Tibial nerve (tissue), 4 donors: Measurements from ENCODE around the gene C11orf68.

Source experiments
- EP300 ChIP-seq, 2 donors: sonication (generic); formaldehyde crosslinking; IDR thresholded peaks; one replicate each; pipeline ENCODE4 v1.6.1; 2017; ENCODE audit warnings: antibody characterized with exemption in 2 of 2, mild to moderate bottlenecking in 1 of 2
- POLR2A ChIP-seq, 2 donors: fragments of 450-650 bp; IDR thresholded peaks; one replicate each; pipeline ENCODE4 v1.6.1; 2017; ENCODE audit warnings: antibody characterized with exemption in 2 of 2, mild to moderate bottlenecking in 2 of 2, moderate library complexity in 2 of 2
- TF ChIP-seq, protein P1 (sequence below), 5 experiments: fragments of 200-600 bp in 3 of 5; fragments of 450-650 bp in 2 of 5; sonication (generic) in 3 of 5; IDR thresholded peaks; one replicate each; pipeline ENCODE4 v1.5.1; 2016 to 2019; ENCODE audit warnings: antibody characterized with exemption in 5 of 5, mild to moderate bottlenecking in 3 of 5, moderate library complexity in 2 of 5

GRCh38 chr11:65941720-65942310 lies 23.0 kb upstream of the C11orf68 start:
- TF ChIP-seq, protein P1, sequence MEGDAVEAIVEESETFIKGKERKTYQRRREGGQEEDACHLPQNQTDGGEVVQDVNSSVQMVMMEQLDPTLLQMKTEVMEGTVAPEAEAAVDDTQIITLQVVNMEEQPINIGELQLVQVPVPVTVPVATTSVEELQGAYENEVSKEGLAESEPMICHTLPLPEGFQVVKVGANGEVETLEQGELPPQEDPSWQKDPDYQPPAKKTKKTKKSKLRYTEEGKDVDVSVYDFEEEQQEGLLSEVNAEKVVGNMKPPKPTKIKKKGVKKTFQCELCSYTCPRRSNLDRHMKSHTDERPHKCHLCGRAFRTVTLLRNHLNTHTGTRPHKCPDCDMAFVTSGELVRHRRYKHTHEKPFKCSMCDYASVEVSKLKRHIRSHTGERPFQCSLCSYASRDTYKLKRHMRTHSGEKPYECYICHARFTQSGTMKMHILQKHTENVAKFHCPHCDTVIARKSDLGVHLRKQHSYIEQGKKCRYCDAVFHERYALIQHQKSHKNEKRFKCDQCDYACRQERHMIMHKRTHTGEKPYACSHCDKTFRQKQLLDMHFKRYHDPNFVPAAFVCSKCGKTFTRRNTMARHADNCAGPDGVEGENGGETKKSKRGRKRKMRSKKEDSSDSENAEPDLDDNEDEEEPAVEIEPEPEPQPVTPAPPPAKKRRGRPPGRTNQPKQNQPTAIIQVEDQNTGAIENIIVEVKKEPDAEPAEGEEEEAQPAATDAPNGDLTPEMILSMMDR (IDR thresholded peaks at IDR 0.05): no peak
- TF ChIP-seq POLR2A (IDR thresholded peaks at IDR 0.05) (no peak), EP300 (IDR thresholded peaks at IDR 0.05) (no peak)
